ENCODE results near the gene CYB5R4. TPM values are rescaled to one million over a fixed set of nuclear protein-coding genes. Genes with fewer than 3 reads are reported as not detected.
"Not testable (repeated sequence)": the region's sequence is repeated elsewhere in the genome, so short reads cannot be mapped to it uniquely, and the experiment has no call there.

Gene CYB5R4
- total RNA-seq, 2 donors from 2014 or later = 8.2 to 8.6 TPM

DNA sequence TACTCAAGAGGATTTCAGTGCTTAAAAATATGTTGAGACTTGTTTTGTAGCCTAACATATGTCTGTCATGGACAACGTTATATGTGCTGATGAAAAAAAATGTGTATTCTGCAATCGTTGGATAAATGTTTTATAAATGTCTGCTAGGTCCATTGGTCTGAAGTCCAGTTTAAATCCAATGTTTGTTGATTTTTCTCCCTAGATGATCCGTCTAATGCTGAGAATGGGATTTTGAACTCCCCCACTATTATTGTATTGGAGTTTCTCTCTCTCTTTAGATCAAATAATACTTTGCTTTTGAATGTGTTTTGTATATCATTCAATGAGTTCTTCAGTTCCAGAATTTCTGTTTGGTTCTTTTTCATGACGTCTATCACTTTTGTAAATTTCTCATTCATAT is 44.9 kb downstream of the CYB5R4 start:
- no peaks in the 10 kb centered on the region for H3K9me3 ChIP-seq
- intact Hi-C loops (cut with DNase I) = no loop called here
- no peaks in the 10 kb centered on the region for H3K4me1 ChIP-seq (replicated peaks)
- H3K27me3 ChIP-seq (replicated peaks; ENCODE audit: insufficient read depth) = no peaks in the 10 kb centered on the region
- WGBS = 85% methylated on average over 4 of the region's 4 CpGs
- no peak overlapping the region for H3K4me3 ChIP-seq
- no peak overlapping the region for H3K27ac ChIP-seq
- DNase-seq (ENCODE audit: low spot score) = no peak
- TF ChIP-seq, protein P1, sequence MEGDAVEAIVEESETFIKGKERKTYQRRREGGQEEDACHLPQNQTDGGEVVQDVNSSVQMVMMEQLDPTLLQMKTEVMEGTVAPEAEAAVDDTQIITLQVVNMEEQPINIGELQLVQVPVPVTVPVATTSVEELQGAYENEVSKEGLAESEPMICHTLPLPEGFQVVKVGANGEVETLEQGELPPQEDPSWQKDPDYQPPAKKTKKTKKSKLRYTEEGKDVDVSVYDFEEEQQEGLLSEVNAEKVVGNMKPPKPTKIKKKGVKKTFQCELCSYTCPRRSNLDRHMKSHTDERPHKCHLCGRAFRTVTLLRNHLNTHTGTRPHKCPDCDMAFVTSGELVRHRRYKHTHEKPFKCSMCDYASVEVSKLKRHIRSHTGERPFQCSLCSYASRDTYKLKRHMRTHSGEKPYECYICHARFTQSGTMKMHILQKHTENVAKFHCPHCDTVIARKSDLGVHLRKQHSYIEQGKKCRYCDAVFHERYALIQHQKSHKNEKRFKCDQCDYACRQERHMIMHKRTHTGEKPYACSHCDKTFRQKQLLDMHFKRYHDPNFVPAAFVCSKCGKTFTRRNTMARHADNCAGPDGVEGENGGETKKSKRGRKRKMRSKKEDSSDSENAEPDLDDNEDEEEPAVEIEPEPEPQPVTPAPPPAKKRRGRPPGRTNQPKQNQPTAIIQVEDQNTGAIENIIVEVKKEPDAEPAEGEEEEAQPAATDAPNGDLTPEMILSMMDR (IDR thresholded peaks at IDR 0.05) = no peak
- no peak for TF ChIP-seq POLR2A (IDR thresholded peaks at IDR 0.05)
- no peaks in the 10 kb centered on the region for H3K36me3 ChIP-seq

DNA sequence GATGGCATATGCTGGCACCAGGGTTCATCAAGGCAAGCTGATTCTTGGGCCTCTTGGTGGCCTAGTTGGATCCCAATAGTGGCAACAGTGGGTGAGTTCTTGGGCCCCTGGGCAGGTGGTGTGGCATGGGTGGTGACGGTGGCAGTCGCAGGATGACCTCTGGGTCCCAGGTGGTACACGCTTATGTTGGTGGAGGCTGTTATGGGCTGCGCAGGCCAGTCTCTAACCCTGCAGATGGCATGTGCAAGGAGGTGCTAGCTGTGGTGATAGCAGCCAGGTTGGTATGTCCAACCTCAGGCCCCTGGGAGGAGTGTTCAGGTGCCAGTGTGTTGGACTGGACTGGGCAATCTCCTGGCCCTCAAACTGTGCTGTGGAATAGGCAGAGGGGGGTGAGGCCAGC is 46.2 kb downstream of the CYB5R4 start:
- H3K4me3 ChIP-seq = no peak overlapping the region
- no peak overlapping the region for H3K27ac ChIP-seq
- no peaks in the 10 kb centered on the region for H3K9me3 ChIP-seq
- 100% methylated on average over 4 of the region's 4 CpGs for WGBS
- intact Hi-C loops (cut with DNase I) = no loop called here
- TF ChIP-seq POLR2A (IDR thresholded peaks at IDR 0.05) = no peak
- no peak for TF ChIP-seq POLR2AphosphoS5 (IDR thresholded peaks at IDR 0.05)
- TF ChIP-seq, protein P1 (IDR thresholded peaks at IDR 0.05) = no peak
- no peak for DNase-seq (ENCODE audit: low spot score)
- H3K36me3 ChIP-seq = no peaks in the 10 kb centered on the region
- no peaks in the 10 kb centered on the region for H3K27me3 ChIP-seq (replicated peaks; ENCODE audit: insufficient read depth)
- no peaks in the 10 kb centered on the region for H3K4me1 ChIP-seq (replicated peaks)

DNA sequence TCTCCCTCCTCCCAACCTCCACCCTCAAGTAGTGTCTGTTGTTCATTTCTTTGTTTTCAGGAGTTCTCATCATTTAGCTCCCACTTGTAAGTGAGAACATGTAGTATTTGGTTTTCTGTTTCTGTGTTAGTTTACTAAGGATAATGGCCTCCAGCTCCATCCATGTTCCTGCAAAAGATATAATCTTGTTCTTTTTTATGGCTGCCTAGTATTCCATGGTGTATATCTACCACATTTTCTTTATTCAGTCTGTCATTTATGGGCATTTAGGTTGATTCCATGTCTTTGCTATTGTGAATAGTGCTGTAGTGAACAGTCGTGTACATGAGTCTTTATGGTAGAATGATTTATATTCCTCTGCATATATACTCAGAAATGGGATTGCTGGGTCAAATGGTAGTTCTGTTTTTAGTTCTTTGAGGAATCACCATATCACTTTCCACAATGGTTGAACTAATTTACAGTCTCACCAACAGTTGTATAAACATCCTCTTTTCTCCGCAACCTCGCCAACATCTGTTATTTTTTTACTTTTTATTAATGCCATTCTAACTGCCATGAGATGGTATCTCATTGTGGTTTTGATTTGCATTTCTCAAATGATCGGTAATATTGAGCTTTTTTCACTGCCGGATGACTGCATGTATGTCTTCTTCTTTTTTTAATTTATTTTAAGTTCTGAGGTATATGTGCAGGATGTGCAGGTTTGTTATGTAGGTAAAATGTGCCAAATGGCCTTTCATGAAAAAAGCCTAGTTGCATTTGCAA is 48.3 kb downstream of the CYB5R4 start:
- H3K27ac ChIP-seq; intact Hi-C loops (cut with DNase I); H3K4me3 ChIP-seq; DNase-seq (ENCODE audit: low spot score); H3K4me1 ChIP-seq (replicated peaks); H3K27me3 ChIP-seq (replicated peaks; ENCODE audit: insufficient read depth); H3K36me3 ChIP-seq; H3K9me3 ChIP-seq: not testable (repeated sequence)
- 78% methylated on average over 5 of the region's 5 CpGs for WGBS

DNA sequence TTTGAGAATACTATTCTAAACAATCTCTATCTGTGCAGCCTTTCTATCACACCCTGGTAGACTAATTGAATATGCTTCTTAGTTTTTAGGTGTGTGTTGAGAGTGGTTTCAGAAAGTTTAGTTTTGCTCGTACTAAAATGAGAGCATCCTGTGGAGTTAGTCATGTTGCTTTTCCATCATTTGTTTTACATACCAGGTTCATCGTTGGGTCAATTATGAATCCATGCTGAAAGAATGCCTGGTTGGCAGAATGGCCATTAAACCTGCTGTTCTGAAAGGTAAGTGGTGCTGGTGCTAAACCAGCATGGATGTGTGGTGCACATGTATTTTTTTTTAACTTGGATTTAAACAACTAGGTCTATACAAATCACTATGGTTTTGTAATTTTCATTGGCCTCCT is 49.3 kb downstream of the CYB5R4 start:
- Histone ChIP-seq H3K4me3 (no peak overlapping the region), H3K9me3 (no peaks in the 10 kb centered on the region), H3K27me3 (replicated peaks; ENCODE audit: insufficient read depth) (no peaks in the 10 kb centered on the region), H3K4me1 (replicated peaks) (no peaks in the 10 kb centered on the region), H3K36me3 (no peaks in the 10 kb centered on the region), H3K27ac (no peak overlapping the region)
- intact Hi-C loops (cut with DNase I) = no loop called here
- no peak for DNase-seq (ENCODE audit: low spot score)
- 67% methylated on average over 2 of the region's 2 CpGs for WGBS
- TF ChIP-seq POLR2A (IDR thresholded peaks at IDR 0.05) (no peak), POLR2AphosphoS5 (IDR thresholded peaks at IDR 0.05) (no peak)
- TF ChIP-seq, protein P1 (IDR thresholded peaks at IDR 0.05) = no peak

DNA sequence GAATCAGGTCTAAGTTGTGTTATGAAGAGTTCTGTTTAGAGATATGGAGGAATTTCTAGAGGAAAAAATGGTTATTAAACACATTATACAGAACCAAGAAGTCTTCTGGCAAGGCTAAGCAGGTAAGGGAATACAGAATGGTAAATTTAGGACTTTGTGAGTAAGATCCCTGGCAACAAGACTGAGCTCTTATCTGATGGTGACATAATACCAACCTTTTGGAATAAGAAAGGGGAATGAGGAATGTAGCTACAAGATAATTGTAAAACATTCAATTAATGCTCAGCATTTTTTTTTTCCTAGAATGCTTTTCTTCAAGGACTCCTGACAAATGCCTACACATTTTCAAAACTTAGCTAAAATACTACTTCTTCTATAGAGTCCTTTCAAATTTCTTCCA is 51.8 kb downstream of the CYB5R4 start:
- H3K27me3 ChIP-seq (replicated peaks; ENCODE audit: insufficient read depth) = no peaks in the 10 kb centered on the region
- no peaks in the 10 kb centered on the region for H3K36me3 ChIP-seq
- no peak overlapping the region for H3K4me3 ChIP-seq
- no peak overlapping the region for H3K27ac ChIP-seq
- intact Hi-C loops (cut with DNase I) = no loop called here
- DNase-seq (ENCODE audit: low spot score) = no peak
- H3K9me3 ChIP-seq = no peaks in the 10 kb centered on the region
- H3K4me1 ChIP-seq (replicated peaks) = no peaks in the 10 kb centered on the region
- no peak for TF ChIP-seq POLR2A (IDR thresholded peaks at IDR 0.05)
- TF ChIP-seq, protein P1 (IDR thresholded peaks at IDR 0.05) = no peak
- TF ChIP-seq POLR2AphosphoS5 (IDR thresholded peaks at IDR 0.05) = no peak

Measured in prostate gland (tissue), 2 donors.